Nephron progenitor cell (in vitro differentiated cells): ENCODE results near the gene APMAP.

Experiments used
- DNase-seq: peaks from one replicate; pipeline ENCODE4 v3.0.0; 2021
- H3K27ac Mint-ChIP-seq: 2 replicates; pipeline ENCODE4 v1.8.0; 2021; ENCODE audit warnings: mild to moderate bottlenecking, moderate library complexity, mixed read lengths
- H3K27me3 Mint-ChIP-seq: 2 replicates; pipeline ENCODE4 v1.8.0; 2021; ENCODE audit warnings: mild to moderate bottlenecking, low read depth, mixed read lengths; ENCODE audit not compliant: poor library complexity
- H3K36me3 Mint-ChIP-seq: 2 replicates; pipeline ENCODE4 v1.8.0; 2021; ENCODE audit warnings: low read depth, mixed read lengths
- H3K4me1 Mint-ChIP-seq: 2 replicates; pipeline ENCODE4 v1.8.0; 2021; ENCODE audit warnings: mixed read lengths
- H3K4me3 Mint-ChIP-seq: 2 replicates; pipeline ENCODE4 v1.8.0; 2021; ENCODE audit warnings: mild to moderate bottlenecking, moderate library complexity, mixed read lengths
- H3K9me3 Mint-ChIP-seq: 2 replicates; pipeline ENCODE4 v1.8.0; 2021; ENCODE audit warnings: mild to moderate bottlenecking, moderate library complexity, mixed read lengths
- TF ChIP-seq, protein P1 (sequence below): fragments of 200-600 bp; sonication (generic); IDR thresholded peaks from 2 replicates; pipeline ENCODE4 v1.5.0; 2021; ENCODE audit warnings: antibody characterized with exemption

APMAP gene

DNA sequence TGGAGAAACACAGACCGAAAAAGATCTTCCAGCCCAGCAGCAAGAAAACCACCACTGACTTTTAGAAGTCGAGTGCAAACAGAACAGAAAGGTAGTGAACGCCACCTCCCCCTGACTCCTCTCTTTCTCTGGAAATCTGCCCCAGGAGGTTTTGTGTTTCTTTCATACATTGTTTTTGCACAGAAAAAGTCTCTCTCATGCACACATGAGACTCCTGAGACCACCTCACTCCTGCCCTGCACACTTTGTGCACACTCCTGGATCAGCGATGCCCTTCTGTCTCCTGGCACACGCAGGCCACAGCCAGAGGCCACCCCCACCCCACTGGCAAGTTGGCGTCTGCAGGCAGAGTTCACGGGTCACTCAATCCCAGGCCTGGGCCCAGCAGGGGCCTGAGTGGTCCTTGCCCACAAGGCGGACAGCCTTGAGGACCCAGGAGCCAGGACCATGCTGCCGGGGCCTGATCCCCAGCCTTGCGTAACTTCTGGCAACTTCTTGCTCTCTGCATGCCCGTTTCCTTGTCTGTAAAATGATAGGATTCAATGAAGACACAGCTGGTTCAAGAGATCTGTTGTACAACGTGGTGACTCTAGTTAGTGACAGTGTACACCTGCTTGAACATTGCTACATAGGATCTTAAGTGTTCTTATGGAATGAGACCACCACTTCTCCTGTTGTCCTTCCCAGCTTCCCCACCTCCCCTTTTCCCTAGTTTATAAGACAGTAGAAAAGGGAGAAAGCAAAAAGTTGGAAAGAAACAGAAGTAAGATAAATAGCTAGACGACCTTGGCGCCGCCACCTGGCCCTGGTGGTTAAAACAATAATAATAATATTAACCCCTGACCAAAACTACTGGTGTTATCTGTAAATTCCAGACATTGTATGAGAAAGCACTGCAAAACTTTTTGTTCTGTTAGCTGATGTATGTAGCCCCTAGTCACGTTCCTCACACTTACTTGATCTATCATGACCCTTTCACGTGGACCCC is 73.7 kb downstream of the APMAP start:
- Mint-ChIP-seq H3K36me3 (no peaks in the 10 kb centered on the region), H3K4me1 (peaks cover 30% of the 10 kb centered on the region), H3K9me3 (peaks cover 27% of the 10 kb centered on the region), H3K27ac (no peak overlapping the region), H3K4me3 (peak overlapping the region; percentile 6), H3K27me3 (peaks cover 21% of the 10 kb centered on the region)
- TF ChIP-seq, protein P1, sequence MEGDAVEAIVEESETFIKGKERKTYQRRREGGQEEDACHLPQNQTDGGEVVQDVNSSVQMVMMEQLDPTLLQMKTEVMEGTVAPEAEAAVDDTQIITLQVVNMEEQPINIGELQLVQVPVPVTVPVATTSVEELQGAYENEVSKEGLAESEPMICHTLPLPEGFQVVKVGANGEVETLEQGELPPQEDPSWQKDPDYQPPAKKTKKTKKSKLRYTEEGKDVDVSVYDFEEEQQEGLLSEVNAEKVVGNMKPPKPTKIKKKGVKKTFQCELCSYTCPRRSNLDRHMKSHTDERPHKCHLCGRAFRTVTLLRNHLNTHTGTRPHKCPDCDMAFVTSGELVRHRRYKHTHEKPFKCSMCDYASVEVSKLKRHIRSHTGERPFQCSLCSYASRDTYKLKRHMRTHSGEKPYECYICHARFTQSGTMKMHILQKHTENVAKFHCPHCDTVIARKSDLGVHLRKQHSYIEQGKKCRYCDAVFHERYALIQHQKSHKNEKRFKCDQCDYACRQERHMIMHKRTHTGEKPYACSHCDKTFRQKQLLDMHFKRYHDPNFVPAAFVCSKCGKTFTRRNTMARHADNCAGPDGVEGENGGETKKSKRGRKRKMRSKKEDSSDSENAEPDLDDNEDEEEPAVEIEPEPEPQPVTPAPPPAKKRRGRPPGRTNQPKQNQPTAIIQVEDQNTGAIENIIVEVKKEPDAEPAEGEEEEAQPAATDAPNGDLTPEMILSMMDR = peak; percentile 40
- DNase-seq = no peak

GRCh38 chr20:24917797-24918578 is 74.6 kb downstream of the APMAP start:
- peaks cover 30% of the 10 kb centered on the region for H3K4me1 Mint-ChIP-seq
- peak overlapping the region; percentile 6 for H3K4me3 Mint-ChIP-seq
- TF ChIP-seq, protein P1 = peak; percentile 88
- H3K36me3 Mint-ChIP-seq = no peaks in the 10 kb centered on the region
- H3K27ac Mint-ChIP-seq = no peak overlapping the region
- H3K9me3 Mint-ChIP-seq = peaks cover 24% of the 10 kb centered on the region
- H3K27me3 Mint-ChIP-seq = peaks cover 24% of the 10 kb centered on the region
- DNase-seq = peak; percentile 85

DNA sequence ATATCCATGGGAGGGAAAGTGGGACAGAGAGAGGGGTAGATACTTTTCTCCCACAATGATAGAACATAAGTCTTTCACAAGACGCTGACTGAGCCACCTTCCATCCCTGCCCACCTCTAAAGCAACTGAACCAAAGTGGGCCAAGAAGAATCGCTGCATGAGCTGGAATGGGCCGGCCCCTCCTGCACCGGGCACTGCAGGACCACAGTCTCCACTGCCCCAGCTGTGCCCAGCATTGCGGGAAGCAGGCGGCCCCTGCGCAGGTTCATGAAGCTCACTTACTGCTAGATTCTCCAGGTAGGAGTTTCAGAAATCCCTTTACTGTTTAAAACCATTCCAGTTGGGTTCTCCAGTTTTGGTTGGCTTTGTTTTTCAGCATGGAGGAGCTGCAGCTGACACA is 75.5 kb downstream of the APMAP start:
- H3K27me3 Mint-ChIP-seq = peaks cover 30% of the 10 kb centered on the region
- peaks cover 17% of the 10 kb centered on the region for H3K9me3 Mint-ChIP-seq
- H3K36me3 Mint-ChIP-seq = no peaks in the 10 kb centered on the region
- peaks cover 30% of the 10 kb centered on the region for H3K4me1 Mint-ChIP-seq
- TF ChIP-seq, protein P1 = no peak
- no peak overlapping the region for H3K27ac Mint-ChIP-seq
- H3K4me3 Mint-ChIP-seq = no peak overlapping the region
- DNase-seq = no peak

DNA sequence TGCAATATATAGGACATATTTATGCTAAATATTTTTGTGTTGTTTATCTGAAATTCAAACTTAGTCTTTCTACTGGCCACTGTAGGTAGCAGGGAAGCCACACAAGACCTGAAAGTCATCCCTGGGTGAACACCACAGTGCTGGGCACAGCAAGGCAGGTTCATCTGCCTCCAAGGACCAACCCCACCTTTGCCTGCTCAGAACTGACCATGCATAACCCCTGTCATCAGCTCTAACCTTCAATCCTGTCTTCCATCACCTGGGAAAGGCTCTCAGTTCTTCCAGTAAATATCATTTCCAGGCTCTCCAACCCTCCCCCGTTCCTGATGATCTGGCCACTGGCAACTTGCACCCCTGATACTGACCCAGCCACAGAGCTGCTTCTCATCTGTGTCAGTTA is 76.1 kb downstream of the APMAP start:
- peaks cover 11% of the 10 kb centered on the region for H3K9me3 Mint-ChIP-seq
- peaks cover 30% of the 10 kb centered on the region for H3K4me1 Mint-ChIP-seq
- H3K27ac Mint-ChIP-seq = no peak overlapping the region
- no peak for DNase-seq
- no peak overlapping the region for H3K4me3 Mint-ChIP-seq
- H3K36me3 Mint-ChIP-seq = no peaks in the 10 kb centered on the region
- TF ChIP-seq, protein P1 = no peak
- peaks cover 34% of the 10 kb centered on the region for H3K27me3 Mint-ChIP-seq

GRCh38 chr20:24915892-24916291 is 76.7 kb downstream of the APMAP start:
- no peak for DNase-seq
- Mint-ChIP-seq H3K9me3 (peaks cover 6% of the 10 kb centered on the region), H3K36me3 (no peaks in the 10 kb centered on the region), H3K27me3 (peaks cover 33% of the 10 kb centered on the region), H3K27ac (no peak overlapping the region), H3K4me3 (no peak overlapping the region), H3K4me1 (peaks cover 27% of the 10 kb centered on the region)
- TF ChIP-seq, protein P1 = no peak
